ENCODE measurements around the gene NDUFB5. TPM values are rescaled to one million over a fixed set of nuclear protein-coding genes. Genes with fewer than 3 reads are reported as not detected.

NDUFB5 gene
- total RNA-seq, 4 donors from 2014 or later = 23.1 to 107 (median 60.3) TPM

DNA sequence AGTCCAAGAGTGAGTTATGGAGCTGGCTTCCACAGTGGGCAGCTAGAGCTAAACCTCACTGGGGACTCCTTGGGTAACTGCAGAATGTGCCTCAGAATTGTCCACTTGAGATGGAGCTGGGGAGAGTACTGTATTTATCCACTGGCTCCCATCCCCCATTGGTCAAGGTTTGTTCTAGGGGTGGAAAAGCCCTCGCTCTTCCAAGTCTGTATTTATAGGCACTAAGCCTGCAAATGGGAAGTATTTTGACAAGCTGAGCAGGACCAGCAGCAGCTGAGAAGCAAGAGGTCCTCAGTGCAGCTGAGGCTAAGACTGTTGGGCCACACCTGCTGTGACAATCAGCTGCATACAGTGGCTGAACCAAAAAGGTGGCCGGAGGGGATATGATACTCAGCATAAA, 54.0 kb downstream of the NDUFB5 start:
- no peaks in the 10 kb centered on the region for H3K4me1 ChIP-seq
- no peak for TF ChIP-seq POLR2A (IDR thresholded peaks at IDR 0.05)
- TF ChIP-seq, protein P1, sequence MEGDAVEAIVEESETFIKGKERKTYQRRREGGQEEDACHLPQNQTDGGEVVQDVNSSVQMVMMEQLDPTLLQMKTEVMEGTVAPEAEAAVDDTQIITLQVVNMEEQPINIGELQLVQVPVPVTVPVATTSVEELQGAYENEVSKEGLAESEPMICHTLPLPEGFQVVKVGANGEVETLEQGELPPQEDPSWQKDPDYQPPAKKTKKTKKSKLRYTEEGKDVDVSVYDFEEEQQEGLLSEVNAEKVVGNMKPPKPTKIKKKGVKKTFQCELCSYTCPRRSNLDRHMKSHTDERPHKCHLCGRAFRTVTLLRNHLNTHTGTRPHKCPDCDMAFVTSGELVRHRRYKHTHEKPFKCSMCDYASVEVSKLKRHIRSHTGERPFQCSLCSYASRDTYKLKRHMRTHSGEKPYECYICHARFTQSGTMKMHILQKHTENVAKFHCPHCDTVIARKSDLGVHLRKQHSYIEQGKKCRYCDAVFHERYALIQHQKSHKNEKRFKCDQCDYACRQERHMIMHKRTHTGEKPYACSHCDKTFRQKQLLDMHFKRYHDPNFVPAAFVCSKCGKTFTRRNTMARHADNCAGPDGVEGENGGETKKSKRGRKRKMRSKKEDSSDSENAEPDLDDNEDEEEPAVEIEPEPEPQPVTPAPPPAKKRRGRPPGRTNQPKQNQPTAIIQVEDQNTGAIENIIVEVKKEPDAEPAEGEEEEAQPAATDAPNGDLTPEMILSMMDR (IDR thresholded peaks at IDR 0.05) = no peak
- no peaks in the 10 kb centered on the region for H3K9me3 ChIP-seq
- no peak overlapping the region for H3K4me3 ChIP-seq
- H3K36me3 ChIP-seq = no peaks in the 10 kb centered on the region
- H3K27me3 ChIP-seq = no peaks in the 10 kb centered on the region
- intact Hi-C loops (cut with DNase I; ENCODE audit: low total_unique reads) = no loop called here
- H3K27ac ChIP-seq = no peak overlapping the region
- no peak for DNase-seq

DNA sequence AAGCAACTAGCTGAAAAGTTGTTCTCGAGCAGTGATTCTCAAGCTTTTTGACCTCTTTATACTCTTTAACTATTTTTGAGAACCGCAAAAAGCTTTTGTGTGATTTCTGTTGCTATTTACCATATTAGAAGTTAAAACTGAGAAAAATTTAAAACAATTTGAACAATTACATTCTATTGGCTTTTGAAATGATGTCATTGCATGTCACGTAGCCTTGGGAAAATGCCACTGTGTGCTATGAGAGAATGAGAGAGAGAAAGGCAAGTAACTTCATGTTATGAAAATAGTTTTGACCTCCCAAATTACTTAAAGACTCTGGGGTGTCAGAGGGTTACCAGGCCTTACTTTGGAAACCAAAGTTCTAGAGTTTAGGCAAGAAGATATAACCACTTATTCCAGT, 56.3 kb downstream of the NDUFB5 start:
- H3K9me3 ChIP-seq = no peaks in the 10 kb centered on the region
- H3K36me3 ChIP-seq = no peaks in the 10 kb centered on the region
- no peaks in the 10 kb centered on the region for H3K27me3 ChIP-seq
- DNase-seq = no peak
- no peaks in the 10 kb centered on the region for H3K4me1 ChIP-seq
- TF ChIP-seq, protein P1 (IDR thresholded peaks at IDR 0.05) = no peak
- no peak for TF ChIP-seq POLR2A (IDR thresholded peaks at IDR 0.05)
- intact Hi-C loops (cut with DNase I; ENCODE audit: low total_unique reads) = no loop called here
- H3K4me3 ChIP-seq = no peak overlapping the region
- H3K27ac ChIP-seq = no peak overlapping the region

DNA sequence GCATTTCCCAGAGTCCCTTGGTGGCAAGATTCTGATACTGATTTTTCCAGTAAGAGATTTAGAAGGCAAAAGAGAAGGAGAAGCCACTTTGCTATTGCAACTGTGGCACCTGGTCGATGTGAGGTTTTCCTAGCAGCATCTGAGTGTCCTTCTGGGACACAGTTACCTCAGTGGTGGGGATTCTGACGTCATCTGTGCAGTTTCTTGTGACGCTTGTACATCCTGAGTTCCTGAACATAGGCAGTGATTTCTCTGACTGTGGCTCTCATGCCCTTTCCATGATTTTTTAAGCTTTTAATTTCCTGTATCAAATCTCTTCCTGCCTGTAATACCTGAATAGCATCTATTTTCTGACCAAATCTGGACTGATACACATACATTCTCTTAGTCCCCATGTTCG, 57.2 kb downstream of the NDUFB5 start:
- no peak for DNase-seq
- Histone ChIP-seq H3K9me3 (no peaks in the 10 kb centered on the region), H3K27ac (no peak overlapping the region), H3K36me3 (no peaks in the 10 kb centered on the region), H3K27me3 (no peaks in the 10 kb centered on the region), H3K4me3 (no peak overlapping the region), H3K4me1 (no peaks in the 10 kb centered on the region)
- TF ChIP-seq, protein P1 (IDR thresholded peaks at IDR 0.05) = no peak
- no peak for TF ChIP-seq POLR2A (IDR thresholded peaks at IDR 0.05)
- intact Hi-C loops (cut with DNase I; ENCODE audit: low total_unique reads) = no loop called here

DNA sequence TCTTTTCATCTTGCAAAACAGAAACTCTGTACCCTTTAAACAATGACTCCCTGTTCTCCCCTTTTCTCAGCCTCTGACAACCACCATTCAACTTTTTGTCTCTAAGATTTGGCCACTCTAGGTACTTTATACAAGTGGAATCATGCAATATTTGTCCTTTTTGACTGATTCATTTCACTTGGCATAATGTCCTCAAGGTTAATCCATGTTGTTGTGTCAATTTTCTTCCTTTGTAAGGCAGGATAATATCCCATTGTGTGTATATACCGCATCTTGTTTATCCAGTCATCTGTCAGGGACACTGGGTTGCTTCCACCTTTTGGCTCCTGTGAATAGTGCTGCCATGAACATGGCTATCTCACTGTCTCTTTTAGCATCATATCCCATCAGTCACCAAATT, 58.5 kb downstream of the NDUFB5 start:
- Histone ChIP-seq H3K9me3 (no peaks in the 10 kb centered on the region), H3K27me3 (no peaks in the 10 kb centered on the region), H3K4me1 (no peaks in the 10 kb centered on the region), H3K27ac (no peak overlapping the region), H3K36me3 (no peaks in the 10 kb centered on the region), H3K4me3 (no peak overlapping the region)
- DNase-seq = no peak
- intact Hi-C loops (cut with DNase I; ENCODE audit: low total_unique reads) = no loop called here
- TF ChIP-seq POLR2A (IDR thresholded peaks at IDR 0.05) = no peak
- TF ChIP-seq, protein P1 (IDR thresholded peaks at IDR 0.05) = no peak

DNA sequence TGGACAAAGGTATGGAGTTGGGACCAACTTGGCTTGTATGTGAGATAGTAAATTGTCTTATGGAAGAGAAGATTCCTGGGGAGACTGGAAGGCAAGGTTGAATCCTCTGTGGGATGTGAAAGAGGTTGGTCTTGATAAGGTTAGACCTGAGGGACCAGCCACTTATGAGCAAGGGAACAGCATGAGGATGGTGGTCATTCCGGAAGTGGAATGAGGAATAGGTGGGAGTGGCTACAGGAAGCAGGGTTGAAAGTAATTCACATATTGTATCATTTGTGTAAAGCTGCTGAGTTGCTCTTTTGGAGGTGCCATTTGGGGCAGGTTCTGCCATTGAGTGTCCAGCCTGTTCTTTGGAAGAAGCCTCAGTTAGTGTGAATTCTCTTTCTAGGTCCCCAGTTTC, 61.4 kb downstream of the NDUFB5 start:
- no peak for DNase-seq
- TF ChIP-seq POLR2A (IDR thresholded peaks at IDR 0.05) = no peak
- TF ChIP-seq, protein P1 (IDR thresholded peaks at IDR 0.05) = no peak
- Histone ChIP-seq H3K9me3 (no peaks in the 10 kb centered on the region), H3K4me1 (no peaks in the 10 kb centered on the region), H3K36me3 (no peaks in the 10 kb centered on the region), H3K4me3 (no peak overlapping the region), H3K27me3 (no peaks in the 10 kb centered on the region), H3K27ac (no peak overlapping the region)
- intact Hi-C loops (cut with DNase I; ENCODE audit: low total_unique reads) = no loop called here

Data from uterus (tissue), 4 donors.